BE2C (cell line): ENCODE measurements around the gene SERPINB13.

Experiments
- DNase-seq: peaks from one replicate; pipeline ENCODE4 v3.0.0-alpha.2; 2020
- H3K27me3 ChIP-seq: fragments of 250-450 bp; sonication (Bioruptor Pico); 2 replicates; pipeline ENCODE4 v1.5.1; 2020; ENCODE audit warnings: mild to moderate bottlenecking
- H3K36me3 ChIP-seq: fragments of 250-450 bp; sonication (Bioruptor Pico); 2 replicates; pipeline ENCODE4 v1.5.1; 2020; ENCODE audit warnings: mild to moderate bottlenecking
- H3K4me1 ChIP-seq: fragments of 250-450 bp; sonication (Bioruptor Pico); 2 replicates; pipeline ENCODE4 v1.5.1; 2020
- H3K4me3 ChIP-seq: 2 replicates; pipeline ENCODE4 v1.5.1; 2011; ENCODE audit warnings: low read depth, low read length
- H3K9me3 ChIP-seq: fragments of 250-450 bp; sonication (Bioruptor Pico); 2 replicates; pipeline ENCODE4 v1.5.1; 2020
- TF ChIP-seq, protein P1 (sequence below): IDR thresholded peaks from 2 replicates; pipeline ENCODE4 v1.5.1; 2012; ENCODE audit warnings: mild to moderate bottlenecking, low read depth, low read length

The SERPINB13 gene

DNA sequence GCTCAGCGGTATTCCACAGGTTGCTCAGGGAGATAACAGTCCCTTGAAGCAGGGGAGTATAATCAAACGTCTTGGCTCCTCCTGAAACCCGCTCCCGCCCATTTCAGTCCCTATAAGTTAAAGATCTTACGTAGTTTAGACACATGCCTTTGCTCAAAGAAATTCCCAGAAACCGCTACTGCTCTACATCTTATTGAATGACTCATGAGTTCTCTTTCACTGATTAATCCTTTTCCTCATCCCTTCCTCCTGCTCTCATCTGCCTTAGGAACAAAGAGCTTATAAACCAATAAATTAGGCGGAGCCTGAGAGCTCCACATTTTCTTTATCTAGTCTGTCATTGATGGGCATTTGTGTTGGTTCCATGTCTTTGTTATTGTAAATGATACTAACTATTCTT is 61.1 kb downstream of the SERPINB13 start:
- H3K27me3 ChIP-seq: no peaks in the 10 kb centered on the region
- DNase-seq: no peak
- H3K36me3 ChIP-seq: no peaks in the 10 kb centered on the region
- no peaks in the 10 kb centered on the region for H3K9me3 ChIP-seq
- H3K4me1 ChIP-seq: no peaks in the 10 kb centered on the region
- no peak overlapping the region for H3K4me3 ChIP-seq
- TF ChIP-seq, protein P1, sequence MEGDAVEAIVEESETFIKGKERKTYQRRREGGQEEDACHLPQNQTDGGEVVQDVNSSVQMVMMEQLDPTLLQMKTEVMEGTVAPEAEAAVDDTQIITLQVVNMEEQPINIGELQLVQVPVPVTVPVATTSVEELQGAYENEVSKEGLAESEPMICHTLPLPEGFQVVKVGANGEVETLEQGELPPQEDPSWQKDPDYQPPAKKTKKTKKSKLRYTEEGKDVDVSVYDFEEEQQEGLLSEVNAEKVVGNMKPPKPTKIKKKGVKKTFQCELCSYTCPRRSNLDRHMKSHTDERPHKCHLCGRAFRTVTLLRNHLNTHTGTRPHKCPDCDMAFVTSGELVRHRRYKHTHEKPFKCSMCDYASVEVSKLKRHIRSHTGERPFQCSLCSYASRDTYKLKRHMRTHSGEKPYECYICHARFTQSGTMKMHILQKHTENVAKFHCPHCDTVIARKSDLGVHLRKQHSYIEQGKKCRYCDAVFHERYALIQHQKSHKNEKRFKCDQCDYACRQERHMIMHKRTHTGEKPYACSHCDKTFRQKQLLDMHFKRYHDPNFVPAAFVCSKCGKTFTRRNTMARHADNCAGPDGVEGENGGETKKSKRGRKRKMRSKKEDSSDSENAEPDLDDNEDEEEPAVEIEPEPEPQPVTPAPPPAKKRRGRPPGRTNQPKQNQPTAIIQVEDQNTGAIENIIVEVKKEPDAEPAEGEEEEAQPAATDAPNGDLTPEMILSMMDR: no peak
